OCI-LY7 (cell line): ENCODE data around the gene SH3RF3. TPM values are rescaled to one million over a fixed set of nuclear protein-coding genes. Genes with fewer than 3 reads are reported as not detected.

Source experiments
- BruUV-seq: library from RNA; stranded (reverse); fragments of 400-500 nt; replicated peaks from 2 replicates; lab custom pipeline; 2021; lab: Mats Ljungman, UMichigan
- CTCF ChIA-PET: fragments of 300-600 bp; sonication (Branson Sonifier 250); formaldehyde crosslinking; loops from one replicate; lab custom pipeline; 2022; ENCODE audit warnings: antibody characterized with exemption; ENCODE audit not compliant: unreplicated experiment; lab: Charles Lee
- POLR2A ChIA-PET: fragments of 300-600 bp; sonication (Branson Sonifier 250); formaldehyde crosslinking; loops from one replicate; lab custom pipeline; 2022; ENCODE audit warnings: antibody characterized with exemption; lab: Charles Lee
- DNase-seq: peaks from one replicate; pipeline ENCODE4 v3.0.0-alpha.2; 2015; ENCODE audit warnings: low spot score
- H2AFZ ChIP-seq: fragments of 200-600 bp; sonication (generic), shearing (Covaris generic); 2 replicates; pipeline ENCODE4 v1.6.1; 2014; ENCODE audit warnings: mild to moderate bottlenecking, antibody characterized with exemption, low read length, moderate library complexity
- H3K27ac ChIP-seq: fragments of 200-600 bp; sonication (generic); 2 replicates; pipeline ENCODE4 v1.5.1; 2014; ENCODE audit warnings: mixed run types, low read depth, mild to moderate bottlenecking, moderate library complexity, low read length, inconsistent platforms; ENCODE audit not compliant: poor library complexity, severe bottlenecking
- H3K36me3 ChIP-seq: fragments of 200-600 bp; sonication (generic); 2 replicates; pipeline ENCODE4 v1.6.1; 2014; ENCODE audit warnings: mild to moderate bottlenecking, antibody characterized with exemption, low read length, moderate library complexity, mixed read lengths; ENCODE audit not compliant: insufficient read depth
- H3K4me1 ChIP-seq: fragments of 200-600 bp; sonication (generic); 2 replicates; pipeline ENCODE4 v1.5.1; 2014; ENCODE audit warnings: mild to moderate bottlenecking, low read length; ENCODE audit not compliant: insufficient read depth, poor library complexity, severe bottlenecking
- H3K4me2 ChIP-seq: fragments of 200-600 bp; sonication (generic); 2 replicates; pipeline ENCODE4 v1.6.1; 2014; ENCODE audit warnings: mild to moderate bottlenecking, low read length
- H3K4me3 ChIP-seq: fragments of 200-600 bp; sonication (generic); 2 replicates; pipeline ENCODE4 v1.5.1; 2014; ENCODE audit warnings: mild to moderate bottlenecking, low read depth, low read length; ENCODE audit not compliant: poor library complexity, severe bottlenecking
- H3K79me2 ChIP-seq: fragments of 200-600 bp; sonication (generic); 2 replicates; pipeline ENCODE4 v1.6.1; 2016; ENCODE audit warnings: low read depth, mild to moderate bottlenecking, low read length, moderate library complexity, mixed read lengths; ENCODE audit not compliant: insufficient read depth
- H3K9me2 ChIP-seq: fragments of 200-600 bp; sonication (generic); 2 replicates; pipeline ENCODE4 v1.6.1; 2016; ENCODE audit warnings: mild to moderate bottlenecking, low read length, mixed read lengths; ENCODE audit not compliant: insufficient read depth
- H3K9me3 ChIP-seq: fragments of 200-600 bp; sonication (generic); 2 replicates; pipeline ENCODE4 v1.6.1; 2014; ENCODE audit warnings: mild to moderate bottlenecking, mixed run types, low read length, mixed read lengths
- H4K20me1 ChIP-seq: fragments of 200-600 bp; sonication (generic); 2 replicates; pipeline ENCODE4 v1.6.1; 2014; ENCODE audit warnings: mild to moderate bottlenecking, antibody characterized with exemption, low read length, moderate library complexity, mixed read lengths; ENCODE audit not compliant: insufficient read depth
- CTCF ChIP-seq: fragments of 200-600 bp; sonication (generic); conservative IDR thresholded peaks from 2 replicates; pipeline ENCODE4 v1.5.1; 2014; ENCODE audit warnings: mild to moderate bottlenecking, antibody characterized with exemption, low read length, moderate library complexity, mixed read lengths
- EZH2phosphoT487 ChIP-seq: fragments of 200-600 bp; sonication (generic); IDR thresholded peaks from 2 replicates; pipeline ENCODE4 v1.6.1; 2018; ENCODE audit warnings: low read depth, borderline replicate concordance, mild to moderate bottlenecking, mixed run types, antibody characterized with exemption, low read length, moderate library complexity, mixed read lengths
- intact Hi-C: fragments of 100-400 bp; cut with micrococcal nuclease; formaldehyde crosslinking; loops from one replicate; pipeline ENCODE4 v1.10.0; 2022; ENCODE audit not compliant: unreplicated experiment
- total RNA-seq, 2 experiments: library from RNA; depleted of rRNA in 1 of 2; stranded (reverse); fragments of >200 nt in 1 of 2; shearing (Covaris generic) in 1 of 2; gene quantifications; 2 replicates each; pipeline ENCODE4 v1.2.3, GENCODE V29; 2014 to 2022

The SH3RF3 gene
- total RNA-seq, 2 experiments from 2014 or later: not detected

GRCh38 chr2:109343460-109343859 lies 214.5 kb downstream of the SH3RF3 start:
- DNase-seq: no peak
- H3K4me1 ChIP-seq: no peaks in the 10 kb centered on the region
- H4K20me1 ChIP-seq: no peaks in the 10 kb centered on the region
- POLR2A ChIA-PET: no interaction called here
- no peaks in the 10 kb centered on the region for H3K9me3 ChIP-seq
- intact Hi-C loops: no loop called here
- no peak overlapping the region for H2AFZ ChIP-seq
- H3K4me2 ChIP-seq: no peak overlapping the region
- TF ChIP-seq EZH2phosphoT487 (no peak), CTCF (no peak)
- no peaks in the 10 kb centered on the region for H3K36me3 ChIP-seq
- BruUV-seq: no TSS peak
- CTCF ChIA-PET: no interaction called here
- no peaks in the 10 kb centered on the region for H3K9me2 ChIP-seq
- H3K4me3 ChIP-seq: no peak overlapping the region
- no peak overlapping the region for H3K27ac ChIP-seq
- no peaks in the 10 kb centered on the region for H3K79me2 ChIP-seq

GRCh38 chr2:109344270-109344805 lies 215.3 kb downstream of the SH3RF3 start:
- CTCF ChIA-PET: no interaction called here
- no TSS peak for BruUV-seq
- DNase-seq: no peak
- POLR2A ChIA-PET: no interaction called here
- no peak for TF ChIP-seq CTCF
- TF ChIP-seq EZH2phosphoT487: no peak
- no peaks in the 10 kb centered on the region for H3K36me3 ChIP-seq
- no peaks in the 10 kb centered on the region for H3K4me1 ChIP-seq
- no peak overlapping the region for H3K4me3 ChIP-seq
- no peak overlapping the region for H3K27ac ChIP-seq
- H3K9me3 ChIP-seq: no peaks in the 10 kb centered on the region
- intact Hi-C loops: no loop called here
- no peak overlapping the region for H3K4me2 ChIP-seq
- H3K79me2 ChIP-seq: no peaks in the 10 kb centered on the region
- H3K9me2 ChIP-seq: no peaks in the 10 kb centered on the region
- no peaks in the 10 kb centered on the region for H4K20me1 ChIP-seq
- no peak overlapping the region for H2AFZ ChIP-seq

- Histone ChIP-seq H3K4me1 (no peaks in the 10 kb centered on the region), H3K4me2 (no peak overlapping the region), H2AFZ (no peak overlapping the region), H4K20me1 (no peaks in the 10 kb centered on the region), H3K79me2 (no peaks in the 10 kb centered on the region), H3K27ac (no peak overlapping the region), H3K36me3 (no peaks in the 10 kb centered on the region), H3K9me3 (no peaks in the 10 kb centered on the region), H3K9me2 (no peaks in the 10 kb centered on the region), H3K4me3 (no peak overlapping the region)
- intact Hi-C loops: no loop called here
- TF ChIP-seq EZH2phosphoT487 (no peak), CTCF (no peak)
- POLR2A ChIA-PET: no interaction called here
- DNase-seq: no peak
- BruUV-seq: no TSS peak
- CTCF ChIA-PET: no interaction called here
These were observed 216.1 kb downstream of the SH3RF3 start for GRCh38 chr2:109345091-109345490.
